GM23338 (cell line): ENCODE results near the gene RAB31. TPM values are rescaled to one million over a fixed set of nuclear protein-coding genes. Genes with fewer than 3 reads are reported as not detected.

Source experiments
- ATAC-seq: fragments of 200-7000 bp; cut with Tn5 transposase; 3 replicates; pipeline ENCODE4 v1.9.1; 2020
- DNase-seq: peaks from one replicate; pipeline ENCODE4 v3.0.0-alpha.2; 2015; ENCODE audit warnings: low spot score
- H2AFZ ChIP-seq: fragments of 200-600 bp; sonication (generic); 2 replicates; pipeline ENCODE4 v1.8.0; 2016; ENCODE audit warnings: antibody characterized with exemption, mild to moderate bottlenecking, moderate library complexity
- H3F3A ChIP-seq: fragments of 200-600 bp; sonication (generic); replicated peaks from 2 replicates; pipeline ENCODE4 v1.8.0; 2017; ENCODE audit warnings: antibody characterized with exemption, mixed run types, low read depth
- H3K27ac ChIP-seq: fragments of 200-600 bp; sonication (generic); 2 replicates; pipeline ENCODE4 v1.6.1; 2016; ENCODE audit warnings: low read depth
- H3K27me3 ChIP-seq: fragments of 200-600 bp; sonication (generic); 2 replicates; pipeline ENCODE4 v1.8.0; 2016; ENCODE audit warnings: mild to moderate bottlenecking, mixed run types, moderate library complexity; ENCODE audit not compliant: insufficient read depth
- H3K36me3 ChIP-seq: fragments of 200-600 bp; sonication (generic); 2 replicates; pipeline ENCODE4 v1.8.0; 2016; ENCODE audit warnings: mild to moderate bottlenecking; ENCODE audit not compliant: insufficient read depth
- H3K4me1 ChIP-seq: fragments of 200-600 bp; sonication (generic); 2 replicates; pipeline ENCODE4 v1.8.0; 2016; ENCODE audit warnings: mild to moderate bottlenecking, moderate library complexity; ENCODE audit not compliant: insufficient read depth
- H3K4me2 ChIP-seq: fragments of 200-600 bp; sonication (generic); 2 replicates; pipeline ENCODE4 v1.7.1; 2017; ENCODE audit warnings: mixed run types
- H3K4me3 ChIP-seq: fragments of 200-600 bp; sonication (generic); 2 replicates; pipeline ENCODE4 v1.6.1; 2016; ENCODE audit warnings: mixed run types
- H3K79me2 ChIP-seq: fragments of 200-600 bp; sonication (generic); replicated peaks from 2 replicates; pipeline ENCODE4 v1.8.0; 2017; ENCODE audit warnings: mild to moderate bottlenecking; ENCODE audit not compliant: insufficient read depth
- H3K9me2 ChIP-seq: fragments of 200-600 bp; sonication (generic); 2 replicates; pipeline ENCODE4 v1.8.0; 2017; ENCODE audit not compliant: insufficient read depth
- H4K20me1 ChIP-seq: fragments of 200-600 bp; sonication (generic); replicated peaks from 2 replicates; pipeline ENCODE4 v1.8.0; 2017; ENCODE audit warnings: mild to moderate bottlenecking; ENCODE audit not compliant: insufficient read depth
- H3K27ac Mint-ChIP-seq: 2 replicates; pipeline ENCODE4 v1.8.0; 2020; ENCODE audit warnings: inconsistent platforms, mild to moderate bottlenecking, moderate library complexity, mixed read lengths
- H3K27me3 Mint-ChIP-seq: 3 replicates; pipeline ENCODE4 v1.8.0; 2022; ENCODE audit warnings: low read depth, mild to moderate bottlenecking, moderate library complexity, mixed read lengths, inconsistent platforms; ENCODE audit not compliant: insufficient read depth, poor library complexity
- H3K36me3 Mint-ChIP-seq: 3 replicates; pipeline ENCODE4 v1.8.0; 2021; ENCODE audit warnings: low read depth, mild to moderate bottlenecking, inconsistent platforms, moderate library complexity, mixed read lengths
- H3K4me1 Mint-ChIP-seq: 3 replicates; pipeline ENCODE4 v1.8.0; 2020; ENCODE audit warnings: mild to moderate bottlenecking, inconsistent platforms, mixed read lengths
- H3K4me3 Mint-ChIP-seq: 3 replicates; pipeline ENCODE4 v1.8.0; 2021; ENCODE audit warnings: moderate library complexity, mild to moderate bottlenecking, inconsistent platforms, mixed read lengths
- H3K9me3 Mint-ChIP-seq: 3 replicates; pipeline ENCODE4 v1.8.0; 2020; ENCODE audit warnings: moderate library complexity, mild to moderate bottlenecking, inconsistent platforms, mixed read lengths
- CREB1 ChIP-seq: fragments of 250-450 bp; sonication (Bioruptor Pico); IDR thresholded peaks from 2 replicates; pipeline ENCODE4 v1.5.0; 2020; ENCODE audit warnings: low read depth, mild to moderate bottlenecking, moderate library complexity
- EZH2 ChIP-seq: fragments of 200-600 bp; sonication (generic); IDR thresholded peaks from one replicate; pipeline ENCODE4 v1.8.0; 2017; ENCODE audit warnings: antibody characterized with exemption, mild to moderate bottlenecking, low read depth; ENCODE audit not compliant: unreplicated experiment
- EZH2phosphoT487 ChIP-seq: fragments of 200-600 bp; sonication (generic); IDR thresholded peaks from one replicate; pipeline ENCODE4 v1.8.1; 2018; ENCODE audit warnings: antibody characterized with exemption; ENCODE audit not compliant: unreplicated experiment
- JUNB ChIP-seq: IDR thresholded peaks from one replicate; pipeline ENCODE4 v1.6.1; 2016; ENCODE audit warnings: antibody characterized with exemption; ENCODE audit not compliant: unreplicated experiment
- NANOG ChIP-seq: IDR thresholded peaks from 2 replicates; pipeline ENCODE4 v1.6.1; 2016; ENCODE audit warnings: antibody characterized with exemption, borderline replicate concordance
- REST ChIP-seq: IDR thresholded peaks from one replicate; pipeline ENCODE4 v1.6.1; 2018; ENCODE audit warnings: antibody characterized with exemption; ENCODE audit not compliant: unreplicated experiment
- STAT1 ChIP-seq: IDR thresholded peaks from one replicate; pipeline ENCODE4 v1.6.1; 2016; ENCODE audit warnings: antibody characterized with exemption; ENCODE audit not compliant: unreplicated experiment
- ZNF114 ChIP-seq: fragments of 250-450 bp; sonication (Bioruptor Pico); IDR thresholded peaks from 2 replicates; pipeline ENCODE4 v1.5.0; 2020; ENCODE audit warnings: mild to moderate bottlenecking, moderate library complexity
- ZNF331 ChIP-seq: fragments of 250-450 bp; sonication (Bioruptor Pico); IDR thresholded peaks from 2 replicates; pipeline ENCODE4 v1.5.0; 2020; ENCODE audit warnings: low read depth, mild to moderate bottlenecking, moderate library complexity
- polyA plus RNA-seq: library from polyadenylated mRNA; unstranded; fragments of >200 nt; fragmentation: Nextera tagmentation; extraction: Ambion mirVana; gene quantifications from 2 replicates; pipeline ENCODE4 v1.2.1, GENCODE V29; 2016
- total RNA-seq: library from RNA; depleted of rRNA; stranded (reverse); fragments of >200 nt; shearing (Covaris generic); gene quantifications from 2 replicates; pipeline ENCODE4 v1.2.3, GENCODE V29; 2014
- TF ChIP-seq, protein P1 (sequence below): fragments of 250-450 bp; sonication (Bioruptor Pico); IDR thresholded peaks from 2 replicates; pipeline ENCODE4 v1.5.0; 2020; ENCODE audit warnings: mild to moderate bottlenecking, moderate library complexity
- TF ChIP-seq, protein P2 (sequence below): IDR thresholded peaks from 2 replicates; pipeline ENCODE4 v1.6.1; 2016; ENCODE audit warnings: antibody characterized with exemption

RAB31 gene
- total and polyA plus RNA-seq, 2 experiments from 2014 or later = 33.8 to 46.1 TPM

DNA sequence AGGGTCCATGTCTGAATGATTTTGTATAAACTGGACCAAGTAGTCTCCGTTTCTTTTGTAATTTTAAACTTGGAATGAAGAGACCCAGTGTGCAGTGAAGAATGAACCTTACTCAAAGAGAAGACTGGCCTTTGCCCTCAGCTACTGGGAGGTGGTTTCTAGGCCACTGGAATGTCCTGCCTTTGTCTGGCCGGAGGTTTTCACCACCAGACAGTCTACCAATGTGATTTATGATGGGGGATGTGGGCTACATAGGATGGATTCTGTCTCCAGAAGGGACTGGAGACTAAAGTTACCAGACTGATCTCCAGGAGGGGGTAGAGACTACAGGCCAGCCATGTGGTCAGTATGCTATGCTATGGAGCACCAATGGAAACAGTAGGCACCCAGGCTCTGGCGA lies 42.8 kb upstream of the RAB31 start:
- H3K4me3 ChIP-seq = no peak overlapping the region
- H3K36me3 ChIP-seq = no peaks in the 10 kb centered on the region
- no peaks in the 10 kb centered on the region for H3F3A ChIP-seq
- H3K27me3 Mint-ChIP-seq = peaks cover 4% of the 10 kb centered on the region
- TF ChIP-seq JUNB = no peak
- no peak for TF ChIP-seq CREB1
- ATAC-seq (no peak), DNase-seq (no peak)
- H3K4me3 Mint-ChIP-seq = no peak overlapping the region
- no peaks in the 10 kb centered on the region for H3K36me3 Mint-ChIP-seq
- no peak overlapping the region for H3K4me2 ChIP-seq
- H3K4me1 Mint-ChIP-seq = no peaks in the 10 kb centered on the region
- H3K27ac ChIP-seq = no peak overlapping the region
- no peaks in the 10 kb centered on the region for H3K4me1 ChIP-seq
- no peaks in the 10 kb centered on the region for H3K27me3 ChIP-seq
- H3K79me2 ChIP-seq = no peaks in the 10 kb centered on the region
- H2AFZ ChIP-seq = no peak overlapping the region
- H3K9me2 ChIP-seq = no peaks in the 10 kb centered on the region
- H3K9me3 Mint-ChIP-seq = no peaks in the 10 kb centered on the region; the same call in 2 of the 3 replicates
- no peak overlapping the region for H3K27ac Mint-ChIP-seq
- no peaks in the 10 kb centered on the region for H4K20me1 ChIP-seq

GRCh38 chr18:9666548-9666947 lies 41.6 kb upstream of the RAB31 start:
- Histone ChIP-seq H4K20me1 (no peaks in the 10 kb centered on the region), H3K4me3 (no peak overlapping the region), H3K27ac (no peak overlapping the region), H3K4me2 (no peak overlapping the region), H2AFZ (no peak overlapping the region), H3K9me2 (no peaks in the 10 kb centered on the region), H3K27me3 (no peaks in the 10 kb centered on the region), H3K4me1 (no peaks in the 10 kb centered on the region), H3K36me3 (no peaks in the 10 kb centered on the region), H3F3A (no peaks in the 10 kb centered on the region), H3K79me2 (no peaks in the 10 kb centered on the region)
- no peaks in the 10 kb centered on the region for H3K36me3 Mint-ChIP-seq
- H3K27ac Mint-ChIP-seq = no peak overlapping the region
- H3K9me3 Mint-ChIP-seq = no peaks in the 10 kb centered on the region; the same call in 2 of the 3 replicates
- ATAC-seq = no peak
- H3K27me3 Mint-ChIP-seq = no peaks in the 10 kb centered on the region
- no peak overlapping the region for H3K4me3 Mint-ChIP-seq
- no peaks in the 10 kb centered on the region for H3K4me1 Mint-ChIP-seq
- no peak for DNase-seq
- TF ChIP-seq REST (no peak), EZH2 (no peak), EZH2phosphoT487 (no peak), NANOG (no peak), ZNF114 (CRISPR knock-in tag) (no peak), JUNB (no peak), CREB1 (no peak), STAT1 (no peak), ZNF331 (CRISPR knock-in tag) (no peak)
- TF ChIP-seq, protein P1, sequence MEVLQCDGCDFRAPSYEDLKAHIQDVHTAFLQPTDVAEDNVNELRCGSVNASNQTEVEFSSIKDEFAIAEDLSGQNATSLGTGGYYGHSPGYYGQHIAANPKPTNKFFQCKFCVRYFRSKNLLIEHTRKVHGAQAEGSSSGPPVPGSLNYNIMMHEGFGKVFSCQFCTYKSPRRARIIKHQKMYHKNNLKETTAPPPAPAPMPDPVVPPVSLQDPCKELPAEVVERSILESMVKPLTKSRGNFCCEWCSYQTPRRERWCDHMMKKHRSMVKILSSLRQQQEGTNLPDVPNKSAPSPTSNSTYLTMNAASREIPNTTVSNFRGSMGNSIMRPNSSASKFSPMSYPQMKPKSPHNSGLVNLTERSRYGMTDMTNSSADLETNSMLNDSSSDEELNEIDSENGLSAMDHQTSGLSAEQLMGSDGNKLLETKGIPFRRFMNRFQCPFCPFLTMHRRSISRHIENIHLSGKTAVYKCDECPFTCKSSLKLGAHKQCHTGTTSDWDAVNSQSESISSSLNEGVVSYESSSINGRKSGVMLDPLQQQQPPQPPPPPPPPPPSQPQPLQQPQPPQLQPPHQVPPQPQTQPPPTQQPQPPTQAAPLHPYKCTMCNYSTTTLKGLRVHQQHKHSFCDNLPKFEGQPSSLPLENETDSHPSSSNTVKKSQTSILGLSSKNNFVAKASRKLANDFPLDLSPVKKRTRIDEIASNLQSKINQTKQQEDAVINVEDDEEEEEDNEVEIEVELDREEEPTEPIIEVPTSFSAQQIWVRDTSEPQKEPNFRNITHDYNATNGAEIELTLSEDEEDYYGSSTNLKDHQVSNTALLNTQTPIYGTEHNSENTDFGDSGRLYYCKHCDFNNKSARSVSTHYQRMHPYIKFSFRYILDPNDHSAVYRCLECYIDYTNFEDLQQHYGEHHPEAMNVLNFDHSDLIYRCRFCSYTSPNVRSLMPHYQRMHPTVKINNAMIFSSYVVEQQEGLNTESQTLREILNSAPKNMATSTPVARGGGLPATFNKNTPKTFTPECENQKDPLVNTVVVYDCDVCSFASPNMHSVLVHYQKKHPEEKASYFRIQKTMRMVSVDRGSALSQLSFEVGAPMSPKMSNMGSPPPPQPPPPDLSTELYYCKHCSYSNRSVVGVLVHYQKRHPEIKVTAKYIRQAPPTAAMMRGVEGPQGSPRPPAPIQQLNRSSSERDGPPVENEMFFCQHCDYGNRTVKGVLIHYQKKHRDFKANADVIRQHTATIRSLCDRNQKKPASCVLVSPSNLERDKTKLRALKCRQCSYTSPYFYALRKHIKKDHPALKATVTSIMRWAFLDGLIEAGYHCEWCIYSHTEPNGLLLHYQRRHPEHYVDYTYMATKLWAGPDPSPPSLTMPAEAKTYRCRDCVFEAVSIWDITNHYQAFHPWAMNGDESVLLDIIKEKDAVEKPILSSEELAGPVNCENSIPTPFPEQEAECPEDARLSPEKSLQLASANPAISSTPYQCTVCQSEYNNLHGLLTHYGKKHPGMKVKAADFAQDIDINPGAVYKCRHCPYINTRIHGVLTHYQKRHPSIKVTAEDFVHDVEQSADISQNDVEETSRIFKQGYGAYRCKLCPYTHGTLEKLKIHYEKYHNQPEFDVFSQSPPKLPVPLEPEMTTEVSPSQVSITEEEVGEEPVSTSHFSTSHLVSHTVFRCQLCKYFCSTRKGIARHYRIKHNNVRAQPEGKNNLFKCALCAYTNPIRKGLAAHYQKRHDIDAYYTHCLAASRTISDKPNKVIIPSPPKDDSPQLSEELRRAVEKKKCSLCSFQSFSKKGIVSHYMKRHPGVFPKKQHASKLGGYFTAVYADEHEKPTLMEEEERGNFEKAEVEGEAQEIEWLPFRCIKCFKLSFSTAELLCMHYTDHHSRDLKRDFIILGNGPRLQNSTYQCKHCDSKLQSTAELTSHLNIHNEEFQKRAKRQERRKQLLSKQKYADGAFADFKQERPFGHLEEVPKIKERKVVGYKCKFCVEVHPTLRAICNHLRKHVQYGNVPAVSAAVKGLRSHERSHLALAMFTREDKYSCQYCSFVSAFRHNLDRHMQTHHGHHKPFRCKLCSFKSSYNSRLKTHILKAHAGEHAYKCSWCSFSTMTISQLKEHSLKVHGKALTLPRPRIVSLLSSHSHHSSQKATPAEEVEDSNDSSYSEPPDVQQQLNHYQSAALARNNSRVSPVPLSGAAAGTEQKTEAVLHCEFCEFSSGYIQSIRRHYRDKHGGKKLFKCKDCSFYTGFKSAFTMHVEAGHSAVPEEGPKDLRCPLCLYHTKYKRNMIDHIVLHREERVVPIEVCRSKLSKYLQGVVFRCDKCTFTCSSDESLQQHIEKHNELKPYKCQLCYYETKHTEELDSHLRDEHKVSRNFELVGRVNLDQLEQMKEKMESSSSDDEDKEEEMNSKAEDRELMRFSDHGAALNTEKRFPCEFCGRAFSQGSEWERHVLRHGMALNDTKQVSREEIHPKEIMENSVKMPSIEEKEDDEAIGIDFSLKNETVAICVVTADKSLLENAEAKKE (CRISPR knock-in tag) = no peak
- TF ChIP-seq, protein P2, sequence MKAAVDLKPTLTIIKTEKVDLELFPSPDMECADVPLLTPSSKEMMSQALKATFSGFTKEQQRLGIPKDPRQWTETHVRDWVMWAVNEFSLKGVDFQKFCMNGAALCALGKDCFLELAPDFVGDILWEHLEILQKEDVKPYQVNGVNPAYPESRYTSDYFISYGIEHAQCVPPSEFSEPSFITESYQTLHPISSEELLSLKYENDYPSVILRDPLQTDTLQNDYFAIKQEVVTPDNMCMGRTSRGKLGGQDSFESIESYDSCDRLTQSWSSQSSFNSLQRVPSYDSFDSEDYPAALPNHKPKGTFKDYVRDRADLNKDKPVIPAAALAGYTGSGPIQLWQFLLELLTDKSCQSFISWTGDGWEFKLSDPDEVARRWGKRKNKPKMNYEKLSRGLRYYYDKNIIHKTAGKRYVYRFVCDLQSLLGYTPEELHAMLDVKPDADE = no peak
